ENCODE results near the gene ADARB2. TPM values are rescaled to one million over a fixed set of nuclear protein-coding genes. Genes with fewer than 3 reads are reported as not detected.
A peak's percentile ranks its signal among the peaks of the same experiment; 100 is the strongest.

Gene ADARB2
- total RNA-seq, 1 donor from 2014 or later, result not detected

- TF ChIP-seq, protein P1, sequence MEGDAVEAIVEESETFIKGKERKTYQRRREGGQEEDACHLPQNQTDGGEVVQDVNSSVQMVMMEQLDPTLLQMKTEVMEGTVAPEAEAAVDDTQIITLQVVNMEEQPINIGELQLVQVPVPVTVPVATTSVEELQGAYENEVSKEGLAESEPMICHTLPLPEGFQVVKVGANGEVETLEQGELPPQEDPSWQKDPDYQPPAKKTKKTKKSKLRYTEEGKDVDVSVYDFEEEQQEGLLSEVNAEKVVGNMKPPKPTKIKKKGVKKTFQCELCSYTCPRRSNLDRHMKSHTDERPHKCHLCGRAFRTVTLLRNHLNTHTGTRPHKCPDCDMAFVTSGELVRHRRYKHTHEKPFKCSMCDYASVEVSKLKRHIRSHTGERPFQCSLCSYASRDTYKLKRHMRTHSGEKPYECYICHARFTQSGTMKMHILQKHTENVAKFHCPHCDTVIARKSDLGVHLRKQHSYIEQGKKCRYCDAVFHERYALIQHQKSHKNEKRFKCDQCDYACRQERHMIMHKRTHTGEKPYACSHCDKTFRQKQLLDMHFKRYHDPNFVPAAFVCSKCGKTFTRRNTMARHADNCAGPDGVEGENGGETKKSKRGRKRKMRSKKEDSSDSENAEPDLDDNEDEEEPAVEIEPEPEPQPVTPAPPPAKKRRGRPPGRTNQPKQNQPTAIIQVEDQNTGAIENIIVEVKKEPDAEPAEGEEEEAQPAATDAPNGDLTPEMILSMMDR (IDR thresholded peaks at IDR 0.05), result no peak
- Histone ChIP-seq H3K27ac (peak overlapping the region in 1 of 2 donors; percentile 12), H3K4me3 (no peak overlapping the region), H3K9me3 (no peaks in the 10 kb centered on the region), H3K27me3 (no peaks in the 10 kb centered on the region), H3K36me3 (no peaks in the 10 kb centered on the region), H3K4me1 (no peaks in the 10 kb centered on the region)
- intact Hi-C loops (cut with DNase I), result no loop called here
- peak in 1 of 2 donors; percentile 76 for DNase-seq (ENCODE audit: low spot score in 2 of 2)
Observed at GRCh38 chr10:1274111-1274661, 463.1 kb downstream of the ADARB2 start.

DNA sequence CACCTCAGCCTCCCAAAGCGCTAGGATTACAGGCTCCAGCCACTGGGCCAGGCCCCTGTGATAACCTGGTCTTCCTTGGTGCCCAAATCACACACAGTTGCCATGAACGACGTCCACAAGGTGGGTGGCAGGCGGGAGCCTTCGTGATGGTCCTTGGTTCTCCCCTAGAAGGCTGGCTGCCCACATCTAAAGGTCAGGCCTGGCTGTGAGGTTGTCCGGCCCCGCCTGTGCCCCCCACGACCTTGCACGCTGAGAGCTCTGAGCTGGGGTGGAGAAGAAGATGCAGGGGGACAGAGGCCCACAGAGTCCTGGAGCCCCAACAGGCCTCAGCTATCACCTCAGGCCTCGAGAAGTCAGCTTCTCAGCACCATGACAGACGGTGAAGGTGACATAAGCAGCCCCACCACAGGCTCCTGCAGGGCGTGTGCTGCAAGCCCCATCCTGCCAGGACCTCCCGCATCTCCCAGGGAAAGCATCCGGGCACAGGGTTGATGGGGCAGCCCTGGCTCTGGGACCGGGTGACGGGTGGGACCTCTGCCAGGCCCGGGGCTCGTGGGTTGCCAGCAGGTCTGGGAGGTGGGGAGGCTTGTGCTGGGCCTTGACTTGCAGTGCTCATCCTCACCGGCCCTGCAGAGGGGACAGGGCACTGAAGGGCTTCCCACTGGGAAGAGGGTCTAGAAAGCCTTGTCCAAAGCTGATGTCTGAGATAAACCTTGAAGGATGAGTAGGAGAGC is 463.8 kb downstream of the ADARB2 start:
- Histone ChIP-seq H3K27me3 (no peaks in the 10 kb centered on the region), H3K27ac (no peak overlapping the region), H3K36me3 (no peaks in the 10 kb centered on the region), H3K4me3 (no peak overlapping the region), H3K4me1 (no peaks in the 10 kb centered on the region), H3K9me3 (no peaks in the 10 kb centered on the region)
- DNase-seq (ENCODE audit: low spot score in 2 of 2), result no peak
- TF ChIP-seq, protein P1 (IDR thresholded peaks at IDR 0.05), result no peak
- intact Hi-C loops (cut with DNase I), result no loop called here

DNA sequence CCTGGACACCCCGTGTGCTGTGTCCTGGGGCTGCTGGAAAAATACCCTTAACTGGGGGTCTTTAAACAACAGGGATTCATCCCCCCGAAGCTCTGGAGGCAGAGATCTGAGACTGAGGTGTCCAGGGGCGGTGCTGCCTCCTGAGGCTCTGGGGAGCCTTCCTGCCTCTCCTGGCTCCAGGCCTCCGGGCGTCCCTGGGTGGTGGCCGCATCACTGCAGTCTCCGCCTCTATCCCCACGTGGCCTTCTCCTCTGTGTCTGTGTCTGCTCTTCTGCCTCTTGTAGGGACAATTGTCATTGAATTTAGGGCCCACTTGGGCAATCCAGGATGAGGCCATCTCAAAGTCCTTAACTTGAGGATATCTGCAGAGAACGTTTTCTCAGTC is 464.6 kb downstream of the ADARB2 start:
- intact Hi-C loops (cut with DNase I), result no loop called here
- no peak for DNase-seq (ENCODE audit: low spot score in 2 of 2)
- Histone ChIP-seq H3K27me3 (no peaks in the 10 kb centered on the region), H3K36me3 (no peaks in the 10 kb centered on the region), H3K4me1 (no peaks in the 10 kb centered on the region), H3K27ac (no peak overlapping the region), H3K9me3 (no peaks in the 10 kb centered on the region), H3K4me3 (no peak overlapping the region)
- TF ChIP-seq, protein P1 (IDR thresholded peaks at IDR 0.05), result no peak

DNA sequence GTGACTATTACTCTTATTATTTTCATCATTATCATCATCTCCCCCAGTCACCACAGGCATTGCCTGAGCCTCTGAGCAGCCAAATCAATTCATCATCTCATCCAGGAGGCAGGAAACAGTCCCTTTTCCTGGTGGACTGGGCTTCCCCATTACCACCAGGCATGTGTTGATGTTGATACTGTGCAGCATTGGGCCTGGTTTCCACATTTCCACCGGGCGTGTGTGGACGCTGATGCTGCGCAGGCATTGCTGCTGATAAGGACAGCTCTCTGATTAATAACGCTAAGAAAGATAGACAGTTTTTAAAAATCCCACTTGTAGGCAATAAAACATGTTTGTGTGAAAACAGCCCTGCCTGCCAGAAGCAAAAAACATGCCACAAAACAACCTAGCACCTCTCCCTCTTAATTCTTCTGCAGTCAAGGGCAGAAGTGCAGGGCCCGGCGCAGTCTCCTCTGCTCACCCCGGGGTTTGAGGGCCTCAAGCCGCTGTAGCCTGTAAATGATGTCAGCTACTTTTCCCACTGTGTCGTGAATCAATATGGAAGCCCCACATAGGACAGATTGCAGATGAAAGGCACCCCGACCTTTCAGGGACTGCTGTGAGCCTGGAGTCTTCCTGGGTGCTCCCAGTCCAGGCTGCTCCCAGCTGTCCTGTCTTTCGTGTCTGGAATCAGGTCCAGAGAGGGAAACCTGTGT is 465.1 kb downstream of the ADARB2 start:
- no peaks in the 10 kb centered on the region for H3K27me3 ChIP-seq
- no peaks in the 10 kb centered on the region for H3K4me1 ChIP-seq
- no peak overlapping the region for H3K4me3 ChIP-seq
- TF ChIP-seq, protein P1 (IDR thresholded peaks at IDR 0.05), result no peak
- no peak overlapping the region for H3K27ac ChIP-seq
- no peaks in the 10 kb centered on the region for H3K9me3 ChIP-seq
- DNase-seq (ENCODE audit: low spot score in 2 of 2), result no peak
- no peaks in the 10 kb centered on the region for H3K36me3 ChIP-seq
- intact Hi-C loops (cut with DNase I), result no loop called here

GRCh38 chr10:1270906-1271305 is 466.4 kb downstream of the ADARB2 start:
- TF ChIP-seq, protein P1 (IDR thresholded peaks at IDR 0.05), result no peak

More at GRCh38 chr10:1270906-1271305, 466.4 kb downstream of the ADARB2 start:
- H3K4me1 ChIP-seq, result no peaks in the 10 kb centered on the region
- no peak overlapping the region for H3K27ac ChIP-seq
- intact Hi-C loops (cut with DNase I), result no loop called here
- no peaks in the 10 kb centered on the region for H3K27me3 ChIP-seq
- no peaks in the 10 kb centered on the region for H3K36me3 ChIP-seq
- H3K9me3 ChIP-seq, result no peaks in the 10 kb centered on the region
- no peak for DNase-seq (ENCODE audit: low spot score in 2 of 2)
- no peak overlapping the region for H3K4me3 ChIP-seq

Data from ascending aorta (tissue), 2 donors.